HepG2 (cell line): ENCODE data around the gene RPUSD4. TPM values are rescaled to one million over a fixed set of nuclear protein-coding genes. Genes with fewer than 3 reads are reported as not detected.

ENCODE experiments used
- ATAC-seq: fragments of 200-7000 bp; cut with Tn5 transposase; 3 replicates; pipeline ENCODE4 v1.9.1; 2020; ENCODE audit warnings: mild to moderate bottlenecking, moderate library complexity
- BruUV-seq: library from RNA; stranded (reverse); fragments of 400-500 nt; replicated peaks from 2 replicates; lab custom pipeline; 2021; lab: Mats Ljungman, UMichigan
- CTCF ChIA-PET: fragments of 300-600 bp; formaldehyde crosslinking; extraction: SDS; loops from one replicate; lab custom pipeline; 2021; ENCODE audit warnings: low total read pairs, inconsistent platforms, low intra/inter-chr PET ratio; lab: Yijun Ruan, JAX
- POLR2A ChIA-PET: fragments of 350-600 bp; sonication (Branson Sonifier 250); formaldehyde crosslinking; loops from one replicate; lab custom pipeline; 2020; ENCODE audit warnings: antibody characterized with exemption, inconsistent platforms; lab: Yijun Ruan, JAX
- DNase-seq: peaks from one replicate; pipeline ENCODE4 v3.0.0-alpha.2; 2015; ENCODE audit warnings: low spot score
- FAIRE-seq: peaks from 3 replicates; lab custom pipeline; 2011; peaks lifted over from hg19 to GRCh38; lab: Jason Lieb, UNC
- H2AFZ ChIP-seq: one replicate; pipeline ENCODE4 v1.6.1; 2011; ENCODE audit warnings: low read length, inconsistent platforms
- H3K27ac ChIP-seq: fragments of 300-600 bp; 3 replicates; pipeline ENCODE4 v1.8.0; 2011; ENCODE audit warnings: mixed run types, mild to moderate bottlenecking, mixed read lengths, low read length, inconsistent platforms; ENCODE audit not compliant: insufficient read depth; ENCODE audit errors: extremely low read length
- H3K27me3 ChIP-seq, 2 experiments: fragments of 200-600 bp in 1 of 2; 2 replicates in 1 of 2; 3 replicates in 1 of 2; pipeline versions ENCODE4 v1.6.0 to v1.8.0; 2011; ENCODE audit warnings: low read length in 2 of 2, mild to moderate bottlenecking in 2 of 2, moderate library complexity in 2 of 2, inconsistent platforms in 1 of 2; ENCODE audit not compliant: insufficient read depth in 2 of 2, control insufficient read depth in 1 of 2
- H3K36me3 ChIP-seq, 2 experiments: fragments of 200-600 bp in 1 of 2; replicated peaks in 1 of 2; 2 replicates in 1 of 2; 3 replicates in 1 of 2; pipeline versions ENCODE4 v1.5.1 to v1.8.0; 2011; ENCODE audit warnings: low read length in 2 of 2, inconsistent platforms in 1 of 2; ENCODE audit not compliant: insufficient read depth in 2 of 2, control insufficient read depth in 1 of 2
- H3K4me1 ChIP-seq: 2 replicates; pipeline ENCODE4 v1.5.1; 2012; ENCODE audit warnings: low read length, inconsistent platforms; ENCODE audit not compliant: insufficient read depth
- H3K4me2 ChIP-seq: 2 replicates; pipeline ENCODE4 v1.6.0; 2011; ENCODE audit warnings: low read depth, low read length, inconsistent platforms
- H3K4me3 ChIP-seq, 3 experiments: fragments of 200-600 bp in 1 of 3; sonication (generic), shearing (Covaris generic) in 1 of 3; replicated peaks in 1 of 3; 2 replicates each; pipeline ENCODE4 v1.5.1; 2011 to 2016; ENCODE audit warnings: low read length in 3 of 3, inconsistent platforms in 2 of 3, low read depth in 2 of 3, mild to moderate bottlenecking in 2 of 3, control low read depth in 1 of 3, mixed read lengths in 1 of 3; ENCODE audit not compliant: insufficient read depth in 1 of 3
- H3K79me2 ChIP-seq: one replicate; pipeline ENCODE4 v1.6.1; 2011; ENCODE audit warnings: low read length, inconsistent platforms; ENCODE audit not compliant: insufficient read depth
- H3K9ac ChIP-seq: 2 replicates; pipeline ENCODE4 v1.6.0; 2011; ENCODE audit warnings: mild to moderate bottlenecking, low read depth, low read length, inconsistent platforms; ENCODE audit not compliant: insufficient read depth
- H3K9me3 ChIP-seq: 2 replicates; pipeline ENCODE4 v1.5.1; 2012; ENCODE audit warnings: mild to moderate bottlenecking, low read length
- H4K20me1 ChIP-seq: 2 replicates; pipeline ENCODE4 v1.6.0; 2011; ENCODE audit warnings: inconsistent platforms, mild to moderate bottlenecking, low read length, moderate library complexity; ENCODE audit not compliant: insufficient read depth
- ATF7-NPFF ChIP-seq: sonication (generic); formaldehyde crosslinking; IDR thresholded peaks from 2 replicates; pipeline ENCODE4 v1.8.1; 2023; ENCODE audit warnings: mild to moderate bottlenecking, low read depth, missing genetic modification reagents, moderate library complexity
- CSRNP2 ChIP-seq: sonication (generic); formaldehyde crosslinking; conservative IDR thresholded peaks from 2 replicates; pipeline ENCODE4 v1.8.0; 2022; ENCODE audit warnings: low read depth, missing genetic modification reagents
- FOXA3 ChIP-seq: IDR thresholded peaks from 2 replicates; pipeline ENCODE4 v1.6.1; 2016; ENCODE audit warnings: missing genetic modification reagents, missing compliant biosample characterization
- FOXK2 ChIP-seq: fragments of 450-650 bp; IDR thresholded peaks from 2 replicates; pipeline ENCODE4 v1.6.1; 2016
- KAT7 ChIP-seq: IDR thresholded peaks from 2 replicates; pipeline ENCODE4 v1.6.1; 2018; ENCODE audit warnings: borderline replicate concordance, missing compliant biosample characterization
- MNT ChIP-seq: fragments of 450-650 bp; IDR thresholded peaks from 2 replicates; pipeline ENCODE4 v1.6.1; 2016
- ONECUT2 ChIP-seq: sonication (generic); formaldehyde crosslinking; IDR thresholded peaks from 2 replicates; pipeline ENCODE4 v1.4.0; 2020; ENCODE audit warnings: missing genetic modification reagents
- POLR2A ChIP-seq, 2 experiments: IDR thresholded peaks; 2 replicates each; pipeline ENCODE4 v1.6.1; 2011; ENCODE audit warnings: low read depth in 2 of 2, low read length in 2 of 2, mild to moderate bottlenecking in 1 of 2, moderate library complexity in 1 of 2; ENCODE audit not compliant: insufficient read depth in 1 of 2
- POLR2AphosphoS2 ChIP-seq: IDR thresholded peaks from 2 replicates; pipeline ENCODE4 v1.6.1; 2011; ENCODE audit warnings: low read depth, low read length, improper control_type of control experiment
- RNF2 ChIP-seq: fragments of 450-650 bp; conservative IDR thresholded peaks from 2 replicates; pipeline ENCODE4 v1.6.1; 2016; ENCODE audit warnings: low read depth
- TFDP1 ChIP-seq: IDR thresholded peaks from 2 replicates; pipeline ENCODE4 v1.6.1; 2016; ENCODE audit warnings: missing compliant biosample characterization, missing genetic modification reagents, borderline replicate concordance
- ZNF543 ChIP-seq: sonication (generic); formaldehyde crosslinking; IDR thresholded peaks from 2 replicates; pipeline ENCODE4 v1.4.0; 2020; ENCODE audit warnings: mild to moderate bottlenecking, missing genetic modification reagents
- ZNF597 ChIP-seq: sonication (generic); formaldehyde crosslinking; IDR thresholded peaks from 2 replicates; pipeline ENCODE4 v1.5.0; 2020; ENCODE audit warnings: missing genetic modification reagents
- ZNF766 ChIP-seq: sonication (generic); formaldehyde crosslinking; IDR thresholded peaks from 2 replicates; pipeline ENCODE4 v1.5.0; 2020; ENCODE audit warnings: missing genetic modification reagents, borderline replicate concordance
- WGBS: methylation state at CpG from one replicate; pipeline ENCODE4 v1.1.6; 2017; ENCODE audit warnings: low lambda C conversion rate; 5-methylcytosine and 5-hydroxymethylcytosine counted together
- in situ Hi-C: cut with HindIII; loops from 2 replicates; pipeline ENCODE4 v1.10.0; 2017; ENCODE audit warnings: low pct_unique_long_range_greater_than_20kb; ENCODE audit not compliant: extremely low pct_ligation_motif_present
- intact Hi-C: fragments of 100-400 bp; cut with micrococcal nuclease; formaldehyde crosslinking; loops from one replicate; pipeline ENCODE4 v1.10.0; 2022; ENCODE audit not compliant: unreplicated experiment
- polyA plus RNA-seq, 8 experiments: library from polyadenylated mRNA; depleted of rRNA in 3 of 8; stranded (reverse) in 7 of 8; unstranded in 1 of 8; fragments of >200 nt; fragmentation: Illumina TruSeq in 4 of 8; extraction: Trizol in 4 of 8; gene quantifications; 2 replicates each; pipeline versions ENCODE4 v1.2.1 to v1.2.3, GENCODE V29; 2011 to 2016; ENCODE audit warnings: low read depth in 4 of 8, missing spikeins in 1 of 8, mixed read lengths in 1 of 8; ENCODE audit not compliant: insufficient read depth in 1 of 8
- total RNA-seq, 5 experiments: library from RNA; depleted of rRNA; stranded (reverse); fragments of >200 nt; fragmentation: Illumina TruSeq; extraction: Trizol; gene quantifications; 2 replicates each; pipeline ENCODE4 v1.2.3, GENCODE V29; 2016; ENCODE audit warnings: low read depth in 1 of 5

RPUSD4 gene
- total and polyA plus RNA-seq, 2 of the 13 experiments (the other 11 are each of a cell fraction or from before 2014, with no cell fraction given): 45.0 to 52.9 TPM

- TF ChIP-seq TFDP1 (CRISPR knock-in tag) (no peak), ZNF543 (CRISPR knock-in tag) (peak; percentile 96), POLR2A (IDR thresholded peaks at IDR 0.05; ENCODE audit: insufficient read depth in 1 of 2, low read depth in 2 of 2, low read length in 2 of 2) (0 out of 4 replicates have a peak, but pooled peaks of 1 of the 2 experiments have one; percentile 16), FOXK2 (no peak), ONECUT2 (no peak)
These were observed 34.5 kb downstream of the RPUSD4 start (continued) for GRCh38 chr11:126176853-126177470.

- Histone ChIP-seq H3K9me3 (no peaks in the 10 kb centered on the region), H3K4me2 (no peak overlapping the region), H3K4me1 (peaks cover 33% of the 10 kb centered on the region), H3K27ac (no peak overlapping the region), H3K9ac (no peak overlapping the region), H4K20me1 (no peaks in the 10 kb centered on the region), H3K4me3 (no peak overlapping the region), H2AFZ (no peak overlapping the region)
- WGBS: 82% methylated on average over 6 of the region's 15 CpGs
- ChIA-PET CTCF (no interaction called here), POLR2A (interaction anchor here (1.5 kb wide), 1 partner anchor 12 kb away, joined by 5 read pairs; no protein-coding TSS in a partner anchor)
- no peak for ATAC-seq
- in situ Hi-C loops: no loop called here
- intact Hi-C loops: no loop called here
- DNase-seq: no peak
- no peak for FAIRE-seq
- no peak for TF ChIP-seq POLR2AphosphoS2
- no peak for TF ChIP-seq KAT7 (CRISPR knock-in tag)
- TF ChIP-seq RNF2: no peak
- no peak for TF ChIP-seq ATF7-NPFF (CRISPR knock-in tag)
- TF ChIP-seq ZNF597 (CRISPR knock-in tag): no peak
- TF ChIP-seq ZNF766 (CRISPR knock-in tag): no peak
- TF ChIP-seq CSRNP2 (CRISPR knock-in tag): no peak
- no peak for TF ChIP-seq MNT
- TF ChIP-seq FOXA3 (CRISPR knock-in tag): no peak
- TF ChIP-seq, all 625 proteins: peak for 0
- Histone ChIP-seq H3K36me3 (no peaks in the 10 kb centered on the region), H3K27me3 (no peaks in the 10 kb centered on the region), H3K79me2 (no peaks in the 10 kb centered on the region)
- BruUV-seq: no TSS peak
These were observed 36.1 kb downstream of the RPUSD4 start for GRCh38 chr11:126175393-126175792.
